DOHH2 (cell line): Measurements from ENCODE around the gene CACNA1E.

ENCODE experiments used
- CTCF ChIP-seq: fragments of 200-600 bp; sonication (generic); IDR thresholded peaks from one replicate; pipeline ENCODE4 v1.5.1; 2014; ENCODE audit warnings: antibody characterized with exemption, mild to moderate bottlenecking, low read depth, low read length; ENCODE audit not compliant: poor library complexity, severe bottlenecking
- EZH2phosphoT487 ChIP-seq: fragments of 200-600 bp; sonication (generic); IDR thresholded peaks from 2 replicates; pipeline ENCODE4 v1.6.1; 2017; ENCODE audit warnings: borderline replicate concordance, mild to moderate bottlenecking, antibody characterized with exemption, low read length, moderate library complexity, mixed read lengths

GRCh38 chr1:181647314-181648035, 164.2 kb downstream of the CACNA1E start:
- TF ChIP-seq CTCF (no peak), EZH2phosphoT487 (no peak)
